Activated effector memory CD4-positive, alpha-beta T cell treated with anti-CD3 and anti-CD28 coated beads, Interleukin-2, amount 50 U/mL, for 16 hours (primary cell): ENCODE measurements around the gene CCDC60.

Experiments used
- DNase-seq: peaks from one replicate; pipeline ENCODE4 v3.0.0-alpha.2; 2020

Gene CCDC60, protein sequence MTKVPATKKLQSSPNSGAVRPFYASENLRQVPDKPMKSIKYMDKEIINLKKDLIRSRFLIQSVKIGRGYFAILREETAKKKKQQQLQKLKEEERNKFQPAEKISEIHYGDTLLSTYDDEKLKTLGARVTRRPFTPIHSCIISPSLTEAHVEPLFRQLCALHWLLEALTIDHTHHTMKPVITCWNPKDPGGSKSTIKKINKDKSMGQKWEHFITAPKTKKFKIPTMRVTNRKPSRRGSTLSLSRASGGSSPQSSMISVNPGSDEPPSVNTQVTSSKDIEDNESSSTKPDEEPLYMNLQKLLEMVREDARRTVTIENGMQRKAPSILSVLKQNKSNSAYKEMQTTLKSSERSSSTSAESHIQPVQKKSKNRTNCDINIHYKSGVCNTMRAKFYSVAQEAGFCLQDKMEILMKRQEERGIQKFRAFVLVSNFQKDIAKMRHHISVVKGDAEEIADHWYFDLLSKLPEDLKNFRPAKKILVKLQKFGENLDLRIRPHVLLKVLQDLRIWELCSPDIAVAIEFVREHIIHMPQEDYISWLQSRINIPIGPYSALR

DNA sequence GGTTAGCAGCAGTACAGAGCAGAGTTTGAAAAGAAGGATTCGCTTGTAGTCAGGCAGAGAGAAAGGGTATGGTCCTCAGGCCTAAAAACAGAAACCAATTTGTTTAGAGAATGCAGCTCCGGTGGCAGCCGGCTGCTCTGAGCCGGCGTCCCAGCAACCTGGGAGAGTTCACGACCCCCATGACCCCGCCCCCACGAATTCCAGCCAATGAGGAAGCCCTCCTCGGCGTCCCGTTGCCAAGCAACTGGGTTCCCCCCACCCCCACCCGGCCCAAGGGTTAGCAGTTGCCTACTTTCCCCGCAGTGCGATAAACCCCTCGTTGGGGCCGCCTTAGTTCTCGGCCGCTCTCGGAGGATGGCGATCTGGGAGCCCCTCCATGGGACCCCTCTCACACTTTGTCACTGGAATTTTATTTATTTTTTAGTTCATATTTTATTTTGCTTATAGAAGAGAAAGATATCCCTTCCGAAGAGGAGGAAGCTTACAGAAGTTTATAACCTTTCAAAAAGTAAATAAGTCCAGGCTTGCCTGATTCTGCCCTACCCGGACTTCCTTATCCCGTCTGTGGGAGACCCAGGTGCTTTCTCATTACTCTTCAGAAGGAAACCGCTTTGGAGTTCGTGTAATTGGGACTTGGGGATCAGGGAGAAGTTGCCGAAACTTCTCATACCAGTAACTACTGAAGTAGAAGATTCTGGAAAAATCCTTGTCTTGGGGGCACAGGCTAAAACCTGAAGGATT lies at the start of gene CCDC60:
Gene CCDC60, plus strand, starts transcription at position 300 of the 741 bp plus-strand sequence. CDS start 448 bp downstream, outside the sequence.
- DNase-seq: no peak

DNA sequence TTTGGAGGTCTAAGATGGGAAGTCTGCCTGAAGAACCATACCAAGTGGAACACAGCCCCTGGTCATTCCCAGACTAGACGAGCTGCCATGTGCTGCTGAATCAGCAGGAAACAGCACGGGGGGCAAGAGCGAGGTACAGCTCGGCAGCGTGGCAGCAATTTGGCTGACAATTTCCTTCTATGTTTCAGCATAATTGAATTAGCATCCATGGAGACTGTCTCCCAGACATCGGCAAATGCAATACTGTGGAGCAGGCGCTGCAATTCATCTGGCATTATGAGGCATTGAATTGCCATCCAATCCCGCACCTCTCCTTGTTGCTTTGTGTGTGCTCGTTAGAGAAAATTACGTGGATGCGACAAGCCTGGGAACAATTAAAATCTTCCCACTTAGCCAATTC lies 46.0 kb upstream of the CCDC60 start:
- no peak for DNase-seq

DNA sequence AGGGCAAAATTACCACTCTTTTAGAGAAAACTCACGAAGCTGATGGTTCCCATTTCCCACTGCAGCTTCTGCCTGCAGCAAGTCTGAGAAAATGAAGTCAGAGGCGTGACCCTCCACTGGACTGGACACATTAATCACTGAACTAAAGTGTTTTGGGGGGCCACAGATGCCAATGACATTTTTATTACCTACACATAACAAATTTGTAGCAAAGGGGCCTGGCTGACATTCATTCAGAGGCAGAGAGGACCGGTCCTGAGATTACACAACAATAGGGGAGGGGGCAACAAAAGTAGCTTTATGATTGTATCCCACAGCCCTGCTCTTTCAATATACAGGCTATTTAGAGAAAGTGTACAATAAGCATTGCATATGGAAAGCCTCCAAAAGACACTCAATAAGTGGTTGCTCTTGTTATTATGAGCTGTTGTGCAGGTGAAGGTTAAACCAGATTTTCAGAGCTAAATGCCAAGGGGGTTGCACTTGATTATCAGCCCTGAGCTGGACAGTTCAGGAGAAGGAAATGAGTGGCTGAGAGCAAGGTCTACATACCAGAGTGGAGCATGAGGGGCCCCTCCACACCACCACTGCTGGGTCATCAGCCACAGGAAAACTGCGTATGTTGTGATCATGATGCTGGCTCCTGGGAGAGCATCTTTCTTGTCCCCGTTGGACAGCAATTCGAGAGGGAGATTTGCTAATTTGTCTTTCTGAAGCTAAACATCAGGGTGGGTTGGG lies 41.5 kb upstream of the CCDC60 start:
- no peak for DNase-seq

DNA sequence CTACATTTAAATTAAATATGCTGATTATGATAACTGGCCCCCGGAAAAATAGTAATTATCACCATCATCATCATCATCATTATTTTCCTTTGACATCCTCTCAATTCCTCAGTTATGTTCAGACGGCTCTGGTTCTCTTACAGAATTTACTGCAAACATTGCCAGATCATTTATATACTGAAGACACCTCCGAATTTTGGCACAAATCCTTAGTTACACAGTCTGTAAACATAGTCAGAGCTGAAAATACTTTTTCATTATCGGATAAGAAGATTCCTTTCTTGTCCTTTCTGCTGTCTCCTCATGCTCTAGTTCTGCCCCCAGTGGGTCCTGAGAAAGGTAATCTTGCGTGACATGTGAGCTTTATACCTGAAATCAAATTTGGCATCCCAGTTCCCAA lies 40.3 kb upstream of the CCDC60 start:
- DNase-seq: no peak

- DNase-seq: no peak
Observed at GRCh38 chr12:119296535-119296934, 38.0 kb upstream of the CCDC60 start.

DNA sequence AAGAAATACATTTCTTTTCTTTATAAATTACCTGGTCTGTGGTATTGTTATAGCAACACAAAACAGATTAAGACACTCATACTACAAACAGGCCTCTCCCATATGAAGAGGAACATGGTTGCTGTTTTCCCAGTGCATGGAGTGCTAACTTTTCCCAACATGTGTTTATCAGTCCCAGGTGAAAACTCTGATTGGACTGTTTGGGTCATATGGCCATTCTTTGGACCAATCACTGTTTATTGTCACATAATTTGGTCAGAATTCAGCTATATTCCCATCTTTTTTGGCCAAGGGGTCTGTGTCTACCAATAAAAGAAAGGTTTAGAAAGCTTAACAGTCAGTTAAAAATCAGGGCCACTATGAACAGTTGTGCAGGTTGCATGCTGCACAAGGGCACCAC lies 35.4 kb upstream of the CCDC60 start:
- no peak for DNase-seq

DNA sequence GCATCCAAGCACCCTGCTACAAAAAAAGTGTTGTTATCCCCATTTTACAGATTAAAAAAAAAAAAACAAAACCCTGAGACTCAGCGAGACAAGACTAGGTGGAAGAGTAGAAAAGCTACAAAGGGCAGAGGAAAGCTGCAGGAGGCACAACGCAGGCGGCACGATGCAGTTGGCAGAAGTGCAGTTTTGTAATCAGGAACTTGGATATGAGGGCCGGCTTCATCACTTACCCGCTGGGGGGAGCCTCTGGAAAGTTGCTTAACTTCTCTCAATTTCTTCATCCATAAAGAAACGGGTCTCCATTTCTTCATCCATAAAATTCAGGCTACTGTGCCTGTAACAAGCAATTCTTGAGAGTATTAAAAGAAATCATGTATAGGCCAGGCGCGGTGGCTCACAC lies 33.1 kb upstream of the CCDC60 start:
- DNase-seq: no peak

- DNase-seq: no peak
Observed at GRCh38 chr12:119302451-119303080, 32.0 kb upstream of the CCDC60 start.

GRCh38 chr12:119306593-119306992 lies 27.9 kb upstream of the CCDC60 start:
- DNase-seq: no peak

- no peak for DNase-seq
Observed at GRCh38 chr12:119307747-119308146, 26.8 kb upstream of the CCDC60 start.

- DNase-seq: no peak
Observed at GRCh38 chr12:119308708-119309456, 25.6 kb upstream of the CCDC60 start.

GRCh38 chr12:119311878-119312277 lies 22.7 kb upstream of the CCDC60 start:
- DNase-seq: no peak

DNA sequence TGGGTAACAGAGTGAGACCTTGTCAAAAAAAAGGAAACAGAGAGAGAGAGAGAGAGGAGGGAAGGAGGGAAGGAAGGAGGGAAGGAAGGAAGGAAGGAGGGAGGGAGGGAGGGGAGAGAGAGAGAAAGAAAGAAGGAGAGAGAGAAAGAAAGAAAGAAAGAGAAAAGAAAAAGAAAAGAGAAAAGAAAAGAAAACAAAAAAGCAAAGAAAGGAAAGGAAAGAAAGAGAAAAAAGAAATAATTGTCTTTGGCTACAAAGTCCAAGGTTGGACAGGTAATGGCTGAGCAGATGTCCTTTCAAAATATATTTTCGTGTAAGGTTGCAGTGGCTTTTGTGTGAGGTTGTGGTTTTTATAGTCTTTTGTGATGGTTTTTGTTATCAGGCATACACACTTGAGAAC lies 21.6 kb upstream of the CCDC60 start:
- DNase-seq: no peak

- no peak for DNase-seq
Observed at GRCh38 chr12:119314290-119314689, 20.2 kb upstream of the CCDC60 start.

GRCh38 chr12:119319638-119320037 lies 14.9 kb upstream of the CCDC60 start:
- DNase-seq: no peak

GRCh38 chr12:119320678-119321077 lies 13.9 kb upstream of the CCDC60 start:
- no peak for DNase-seq

DNA sequence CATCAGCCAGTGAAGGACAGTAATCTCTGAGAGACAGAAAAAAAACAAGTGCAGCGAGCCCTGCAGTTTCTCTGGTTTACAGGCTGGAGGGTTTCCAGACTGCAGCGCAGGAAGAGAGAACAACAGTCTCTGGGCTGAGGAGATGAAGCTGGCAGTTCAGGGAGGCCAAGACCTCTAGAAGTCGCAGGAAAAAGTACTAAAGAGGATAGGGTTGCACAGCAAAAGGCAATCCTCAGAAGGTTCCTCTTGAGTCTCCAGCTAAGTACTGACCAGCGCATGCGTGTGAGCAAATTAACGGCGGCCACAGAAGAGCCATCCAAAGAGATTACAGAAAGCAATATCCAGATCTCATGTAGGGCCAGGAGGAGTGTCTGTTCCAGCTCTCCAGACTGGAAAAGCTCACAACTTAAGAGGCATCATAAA lies 12.2 kb upstream of the CCDC60 start:
- DNase-seq: no peak

GRCh38 chr12:119325813-119326212 lies 8.7 kb upstream of the CCDC60 start:
- DNase-seq: no peak

DNA sequence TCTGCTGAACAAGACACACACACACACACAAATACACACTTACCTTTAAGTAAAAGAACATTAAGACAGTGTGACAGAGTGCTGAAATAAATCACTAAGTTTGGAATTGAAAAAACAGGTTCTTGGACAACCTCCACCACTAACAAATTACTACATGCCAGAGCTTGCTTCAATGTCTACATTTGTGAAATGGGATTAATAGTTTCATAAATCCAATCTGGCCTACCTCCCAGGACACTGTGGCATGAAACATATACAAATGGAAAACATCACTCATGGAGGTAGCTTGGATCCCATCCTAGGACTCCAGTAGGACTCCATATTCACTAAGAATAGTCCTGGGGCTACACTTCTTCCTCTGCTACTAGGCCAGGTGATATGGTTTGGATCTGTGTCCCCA lies 8.2 kb upstream of the CCDC60 start:
- DNase-seq: no peak

GRCh38 chr12:119327471-119327870 lies 7.1 kb upstream of the CCDC60 start:
- DNase-seq: no peak

GRCh38 chr12:119328111-119328510 lies 6.4 kb upstream of the CCDC60 start:
- no peak for DNase-seq
